ENCODE data around the gene RIMS4.

RIMS4 gene

DNA sequence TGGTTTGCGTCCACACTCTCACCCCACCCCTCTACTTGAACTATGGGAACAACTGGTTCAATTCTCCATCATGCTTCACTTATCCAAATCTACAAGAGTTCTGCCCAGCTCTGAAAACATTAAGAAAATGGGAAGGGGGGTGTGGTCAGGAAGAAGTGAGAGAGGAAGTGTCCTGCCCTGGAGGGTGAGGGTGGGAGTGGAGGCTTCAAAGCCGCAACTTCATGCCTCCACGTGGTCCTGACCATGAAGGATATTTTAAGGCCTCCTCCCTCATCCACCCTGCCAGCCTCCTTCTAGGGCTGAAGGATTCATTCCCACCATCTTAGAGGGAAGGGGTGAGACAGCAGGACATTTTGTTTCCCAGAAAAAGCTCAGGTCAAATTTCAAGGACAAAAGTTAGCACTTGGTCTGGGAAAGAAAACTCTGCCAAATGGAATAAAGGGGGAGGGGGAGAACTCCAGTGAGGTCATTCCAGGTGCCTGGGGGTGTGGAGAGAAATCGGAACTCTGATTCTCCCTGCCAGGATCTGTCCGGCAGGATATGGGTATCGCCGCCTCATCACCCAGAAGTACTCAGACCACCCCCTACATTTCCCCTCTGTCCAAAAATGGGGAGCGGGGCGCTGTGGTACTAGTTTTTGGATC, 4.9 kb downstream of the RIMS4 start:
- H3K4me1 ChIP-seq (ENCODE audit: control insufficient read depth, insufficient read depth, low read length), result no peaks in the 10 kb centered on the region
- H3K27me3 ChIP-seq (ENCODE audit: control insufficient read depth, insufficient read depth, low read length), result peaks cover 39% of the 10 kb centered on the region
- H3K4me3 ChIP-seq (ENCODE audit: low read length), result no peak overlapping the region
- H3K36me3 ChIP-seq (ENCODE audit: control insufficient read depth, insufficient read depth, low read length), result no peaks in the 10 kb centered on the region
- no peak overlapping the region for H3K9ac ChIP-seq (ENCODE audit: low read length)
- no peaks in the 10 kb centered on the region for H3K9me3 ChIP-seq (ENCODE audit: control insufficient read depth, low read length)

DNA sequence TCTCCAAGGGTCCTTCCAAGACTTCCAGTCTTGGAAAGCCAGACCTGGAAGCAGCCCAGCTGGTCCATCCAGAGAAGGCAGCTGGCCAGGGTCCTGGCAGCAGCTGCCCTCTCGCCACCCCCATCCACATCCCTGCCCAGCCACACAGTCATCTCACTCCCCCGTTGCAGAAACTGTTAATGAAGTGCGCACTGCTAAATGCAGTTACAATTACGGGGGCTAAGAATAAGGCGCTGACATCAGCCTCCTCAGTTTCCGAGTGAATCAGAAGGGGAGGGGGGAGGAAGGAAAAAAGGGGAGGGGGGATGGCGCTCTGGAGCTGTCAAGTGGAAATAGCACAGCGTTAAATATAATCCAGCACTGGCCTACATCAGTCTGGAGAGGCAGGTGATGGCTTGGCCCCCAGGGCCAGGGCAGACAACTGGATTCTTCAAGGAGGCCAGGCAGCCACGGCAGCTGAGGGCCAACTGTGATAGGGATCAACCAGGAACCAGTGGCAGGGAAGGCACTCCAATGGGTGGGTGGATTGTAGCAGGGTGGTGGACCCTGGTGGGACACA, 6.9 kb downstream of the RIMS4 start:
- Histone ChIP-seq H3K36me3 (ENCODE audit: control insufficient read depth, insufficient read depth, low read length) (no peaks in the 10 kb centered on the region), H3K9ac (ENCODE audit: low read length) (no peak overlapping the region), H3K4me1 (ENCODE audit: control insufficient read depth, insufficient read depth, low read length) (no peaks in the 10 kb centered on the region), H3K9me3 (ENCODE audit: control insufficient read depth, low read length) (no peaks in the 10 kb centered on the region), H3K27me3 (ENCODE audit: control insufficient read depth, insufficient read depth, low read length) (peaks cover 24% of the 10 kb centered on the region), H3K4me3 (ENCODE audit: low read length) (no peak overlapping the region)

DNA sequence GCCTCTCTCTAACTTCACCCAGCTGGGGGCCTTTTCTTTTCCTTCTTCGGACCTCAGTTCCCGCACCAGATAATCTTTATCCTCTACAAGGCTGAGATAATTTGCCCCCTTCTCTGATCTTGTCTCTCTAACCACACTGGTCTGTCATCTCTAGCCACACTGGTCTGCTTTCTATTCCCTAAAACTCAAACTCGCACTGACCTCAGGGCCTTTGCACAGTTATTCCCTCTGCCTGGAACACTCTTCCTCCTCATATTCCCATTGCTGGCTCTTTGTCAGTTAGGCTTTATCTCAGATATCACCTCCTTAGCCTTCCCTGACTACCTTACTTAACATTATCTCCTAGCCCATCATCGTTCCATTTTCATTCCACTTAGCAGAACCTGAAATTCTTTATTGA, 7.6 kb downstream of the RIMS4 start:
- no peak overlapping the region for H3K9ac ChIP-seq (ENCODE audit: low read length)
- no peaks in the 10 kb centered on the region for H3K36me3 ChIP-seq (ENCODE audit: control insufficient read depth, insufficient read depth, low read length)
- H3K27me3 ChIP-seq (ENCODE audit: control insufficient read depth, insufficient read depth, low read length), result peaks cover 16% of the 10 kb centered on the region
- H3K4me1 ChIP-seq (ENCODE audit: control insufficient read depth, insufficient read depth, low read length), result no peaks in the 10 kb centered on the region
- H3K4me3 ChIP-seq (ENCODE audit: low read length), result no peak overlapping the region
- H3K9me3 ChIP-seq (ENCODE audit: control insufficient read depth, low read length), result no peaks in the 10 kb centered on the region

DNA sequence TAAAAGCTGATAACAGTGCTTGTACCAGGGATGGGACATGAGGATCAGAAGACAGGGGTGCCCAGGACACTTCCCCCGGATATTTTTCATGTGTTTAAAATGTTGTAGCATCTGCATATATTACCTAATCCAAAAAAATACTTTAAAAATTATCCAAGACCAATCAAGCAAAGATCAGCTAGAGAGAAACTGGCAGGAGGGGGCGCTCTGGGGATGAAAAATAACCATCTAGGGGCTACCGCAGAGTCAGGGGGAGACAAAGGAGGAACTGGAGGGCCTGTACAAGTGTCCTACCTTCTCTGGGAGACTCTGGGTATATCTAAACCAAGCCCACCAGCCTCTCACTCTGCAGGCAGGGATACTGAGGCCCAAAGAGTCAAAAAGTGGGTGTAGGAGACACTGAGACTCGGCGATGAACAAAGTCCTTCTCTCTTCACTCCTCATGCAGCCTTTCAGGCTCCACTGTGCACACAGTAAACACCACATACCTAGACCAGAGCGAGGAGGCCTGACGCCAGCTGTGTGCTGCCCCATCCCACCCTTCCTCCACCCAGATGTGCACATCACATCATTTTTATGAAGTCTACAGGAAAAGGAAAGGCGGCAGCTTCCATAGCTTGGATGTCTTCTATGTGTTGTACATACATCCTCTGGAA, 9.8 kb downstream of the RIMS4 start:
- Histone ChIP-seq H3K9ac (ENCODE audit: low read length) (no peak overlapping the region), H3K4me1 (ENCODE audit: control insufficient read depth, insufficient read depth, low read length) (no peaks in the 10 kb centered on the region), H3K4me3 (ENCODE audit: low read length) (no peak overlapping the region), H3K9me3 (ENCODE audit: control insufficient read depth, low read length) (no peaks in the 10 kb centered on the region), H3K36me3 (ENCODE audit: control insufficient read depth, insufficient read depth, low read length) (no peaks in the 10 kb centered on the region), H3K27me3 (ENCODE audit: control insufficient read depth, insufficient read depth, low read length) (no peaks in the 10 kb centered on the region)

DNA sequence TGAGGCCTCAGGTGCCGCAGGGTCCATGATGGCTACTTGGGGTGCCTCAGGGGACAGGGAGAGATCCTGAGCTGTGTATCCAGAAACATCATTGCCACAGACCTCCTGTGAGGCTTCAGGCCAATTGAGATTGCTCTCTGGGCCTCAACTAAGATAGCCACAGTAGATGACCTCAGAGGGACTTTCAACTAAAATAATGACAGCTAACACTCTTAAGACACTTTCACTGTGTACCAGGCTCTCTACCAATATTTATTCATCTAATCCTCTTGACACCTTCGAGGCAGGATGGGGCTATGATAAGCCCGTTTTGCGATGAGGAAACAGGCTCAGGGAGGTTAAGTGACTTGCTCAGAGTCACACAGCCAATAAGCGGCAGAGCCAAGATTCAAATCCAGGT, 10.7 kb downstream of the RIMS4 start:
- no peak overlapping the region for H3K4me3 ChIP-seq (ENCODE audit: low read length)
- no peaks in the 10 kb centered on the region for H3K4me1 ChIP-seq (ENCODE audit: control insufficient read depth, insufficient read depth, low read length)
- no peaks in the 10 kb centered on the region for H3K9me3 ChIP-seq (ENCODE audit: control insufficient read depth, low read length)
- no peaks in the 10 kb centered on the region for H3K36me3 ChIP-seq (ENCODE audit: control insufficient read depth, insufficient read depth, low read length)
- H3K9ac ChIP-seq (ENCODE audit: low read length), result no peak overlapping the region
- H3K27me3 ChIP-seq (ENCODE audit: control insufficient read depth, insufficient read depth, low read length), result no peaks in the 10 kb centered on the region

DNA sequence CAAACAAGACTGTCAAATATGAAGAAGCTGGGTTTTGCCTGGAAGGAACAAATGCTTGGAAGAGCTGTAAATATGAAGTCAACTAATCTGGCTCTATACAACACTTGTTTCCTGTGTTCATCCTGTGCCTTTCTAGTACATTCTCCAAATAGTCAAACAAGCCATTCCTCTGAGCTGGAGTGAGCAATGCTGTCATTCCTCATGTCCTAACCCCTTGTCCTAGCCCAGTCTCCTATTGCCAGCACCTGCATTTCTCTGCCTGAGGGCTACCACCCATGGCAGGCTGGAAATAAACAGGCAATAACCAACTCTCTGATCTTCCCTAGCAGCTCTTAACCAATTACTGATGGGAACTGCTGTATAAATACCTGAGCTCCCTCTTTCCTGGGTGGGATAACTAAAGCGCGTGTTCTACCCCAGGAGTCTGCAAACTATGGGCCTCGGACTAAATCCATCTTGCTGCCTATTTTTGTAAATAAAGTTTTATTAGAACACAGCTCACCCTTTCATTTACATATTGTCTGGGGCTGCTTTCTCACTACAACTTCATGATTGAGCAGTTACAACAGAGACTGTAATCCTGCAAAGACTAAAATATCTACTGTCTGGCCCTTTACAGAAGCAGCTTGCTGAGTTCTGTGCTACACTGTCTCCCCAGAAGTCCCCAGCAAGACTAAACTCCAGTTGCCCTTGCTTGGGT, 13.4 kb downstream of the RIMS4 start:
- H3K9me3 ChIP-seq (ENCODE audit: control insufficient read depth, low read length), result no peaks in the 10 kb centered on the region
- no peaks in the 10 kb centered on the region for H3K27me3 ChIP-seq (ENCODE audit: control insufficient read depth, insufficient read depth, low read length)
- H3K9ac ChIP-seq (ENCODE audit: low read length), result no peak overlapping the region

DNA sequence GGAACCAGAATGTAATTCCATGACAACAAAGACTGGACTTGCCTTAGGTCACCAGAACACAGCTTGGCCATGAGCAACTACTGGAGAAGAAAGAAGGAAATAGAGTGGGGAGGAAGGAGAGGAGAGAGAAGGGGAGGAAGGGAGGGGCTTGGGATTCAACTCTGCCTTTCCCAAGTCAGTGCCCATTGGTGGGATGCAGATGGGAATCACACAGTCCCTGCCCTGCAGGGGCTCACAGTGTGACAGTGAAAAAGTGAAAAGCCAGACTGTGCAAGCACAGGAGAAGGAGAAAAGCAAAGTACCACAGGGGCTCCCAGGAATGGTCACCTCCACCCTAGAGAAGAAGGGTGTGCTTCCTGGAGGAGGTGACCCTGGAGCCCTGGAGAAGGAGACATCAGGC, 14.0 kb downstream of the RIMS4 start:
- H3K9me3 ChIP-seq (ENCODE audit: control insufficient read depth, low read length), result no peaks in the 10 kb centered on the region
- no peaks in the 10 kb centered on the region for H3K36me3 ChIP-seq (ENCODE audit: control insufficient read depth, insufficient read depth, low read length)
- no peak overlapping the region for H3K9ac ChIP-seq (ENCODE audit: low read length)
- H3K4me3 ChIP-seq (ENCODE audit: low read length), result no peak overlapping the region
- H3K27me3 ChIP-seq (ENCODE audit: control insufficient read depth, insufficient read depth, low read length), result no peaks in the 10 kb centered on the region
- no peaks in the 10 kb centered on the region for H3K4me1 ChIP-seq (ENCODE audit: control insufficient read depth, insufficient read depth, low read length)

More for the DNA sequence above, 13.4 kb downstream of the RIMS4 start:
- Histone ChIP-seq H3K4me3 (ENCODE audit: low read length) (no peak overlapping the region), H3K36me3 (ENCODE audit: control insufficient read depth, insufficient read depth, low read length) (no peaks in the 10 kb centered on the region), H3K4me1 (ENCODE audit: control insufficient read depth, insufficient read depth, low read length) (no peaks in the 10 kb centered on the region)

DNA sequence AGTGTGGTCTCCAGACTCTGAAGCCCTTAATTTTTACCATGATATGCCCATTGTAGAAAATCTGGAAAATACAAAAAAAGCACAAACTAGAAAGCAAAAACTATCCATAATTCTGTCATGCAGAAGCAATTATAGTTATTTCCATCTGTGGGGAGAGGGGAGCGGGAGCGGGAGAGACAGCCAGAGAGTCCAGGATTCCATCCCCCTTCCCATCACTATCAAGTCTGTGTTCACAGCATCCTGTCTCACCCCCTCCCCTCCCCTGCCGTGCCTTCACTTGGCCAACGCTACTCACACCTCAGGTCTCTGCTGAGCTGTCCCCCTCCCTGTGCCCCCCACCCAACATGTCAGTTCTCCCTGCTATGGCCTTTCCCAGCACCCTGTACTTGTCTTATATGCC, 14.5 kb downstream of the RIMS4 start:
- Histone ChIP-seq H3K4me1 (ENCODE audit: control insufficient read depth, insufficient read depth, low read length) (no peaks in the 10 kb centered on the region), H3K4me3 (ENCODE audit: low read length) (no peak overlapping the region), H3K36me3 (ENCODE audit: control insufficient read depth, insufficient read depth, low read length) (no peaks in the 10 kb centered on the region), H3K9ac (ENCODE audit: low read length) (no peak overlapping the region), H3K27me3 (ENCODE audit: control insufficient read depth, insufficient read depth, low read length) (no peaks in the 10 kb centered on the region), H3K9me3 (ENCODE audit: control insufficient read depth, low read length) (no peaks in the 10 kb centered on the region)

DNA sequence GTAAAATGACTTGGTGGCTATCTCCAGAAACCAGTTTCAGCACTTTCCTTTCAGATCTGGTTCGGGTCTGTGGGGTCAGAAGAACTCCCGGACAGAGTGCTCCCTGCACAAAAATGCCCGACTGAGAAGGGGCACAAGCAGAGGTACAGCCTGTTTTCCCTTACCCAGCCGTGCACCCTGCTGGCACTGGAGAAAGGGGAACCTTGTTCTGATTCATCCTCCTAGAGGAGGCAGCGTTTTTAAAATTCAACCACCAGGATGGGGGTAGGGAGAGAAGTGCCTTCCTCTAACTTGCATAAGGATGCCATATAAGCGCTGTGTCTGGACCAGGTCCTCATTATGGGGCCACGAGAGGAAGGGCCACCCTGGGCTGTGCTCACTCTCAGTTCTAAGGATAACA, 17.6 kb downstream of the RIMS4 start:
- Histone ChIP-seq H3K4me3 (ENCODE audit: low read length) (no peak overlapping the region), H3K27me3 (ENCODE audit: control insufficient read depth, insufficient read depth, low read length) (no peaks in the 10 kb centered on the region), H3K9me3 (ENCODE audit: control insufficient read depth, low read length) (no peaks in the 10 kb centered on the region)

DNA sequence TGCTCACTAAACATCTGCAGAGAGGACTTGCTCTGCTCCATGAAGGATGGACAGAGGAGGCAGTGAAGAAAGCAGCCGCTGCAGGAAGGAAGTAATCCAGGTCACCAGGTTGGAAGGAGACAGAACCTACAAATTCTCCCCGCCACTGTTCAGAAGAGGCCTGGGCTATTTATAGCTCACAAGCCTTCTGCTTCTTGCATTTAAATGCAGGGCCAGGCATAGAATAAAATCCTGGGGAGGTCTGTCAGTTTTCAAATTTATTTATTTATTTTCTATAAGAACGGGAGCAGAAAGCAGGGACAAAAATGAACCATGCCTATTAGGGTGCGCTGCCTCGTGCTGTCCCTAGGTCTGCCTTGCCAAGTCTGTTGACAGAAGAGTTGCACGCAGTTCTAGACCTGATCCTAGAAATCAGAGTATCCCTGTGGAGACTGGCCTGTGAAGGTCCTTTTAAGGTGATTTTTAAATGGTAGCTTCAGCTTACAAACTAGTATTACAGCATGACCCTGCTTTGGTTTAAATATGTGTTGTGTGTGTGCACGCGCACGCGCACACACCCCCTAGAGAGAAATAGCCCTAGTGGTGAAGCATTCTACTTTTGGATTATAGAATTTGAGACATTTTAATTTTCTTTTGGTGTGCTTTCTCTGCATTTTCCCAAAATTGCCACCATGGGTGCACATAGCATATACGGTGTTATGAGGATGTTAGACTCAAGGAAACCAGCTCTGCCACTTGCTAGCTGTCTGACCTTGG, 19.5 kb downstream of the RIMS4 start:
- no peak overlapping the region for H3K4me3 ChIP-seq (ENCODE audit: low read length)
- H3K27me3 ChIP-seq (ENCODE audit: control insufficient read depth, insufficient read depth, low read length), result no peaks in the 10 kb centered on the region
- H3K36me3 ChIP-seq (ENCODE audit: control insufficient read depth, insufficient read depth, low read length), result no peaks in the 10 kb centered on the region
- no peak overlapping the region for H3K9ac ChIP-seq (ENCODE audit: low read length)
- no peaks in the 10 kb centered on the region for H3K9me3 ChIP-seq (ENCODE audit: control insufficient read depth, low read length)
- no peaks in the 10 kb centered on the region for H3K4me1 ChIP-seq (ENCODE audit: control insufficient read depth, insufficient read depth, low read length)

More for the DNA sequence above, 17.6 kb downstream of the RIMS4 start:
- H3K36me3 ChIP-seq (ENCODE audit: control insufficient read depth, insufficient read depth, low read length), result no peaks in the 10 kb centered on the region
- H3K9ac ChIP-seq (ENCODE audit: low read length), result no peak overlapping the region
- H3K4me1 ChIP-seq (ENCODE audit: control insufficient read depth, insufficient read depth, low read length), result no peaks in the 10 kb centered on the region

DNA sequence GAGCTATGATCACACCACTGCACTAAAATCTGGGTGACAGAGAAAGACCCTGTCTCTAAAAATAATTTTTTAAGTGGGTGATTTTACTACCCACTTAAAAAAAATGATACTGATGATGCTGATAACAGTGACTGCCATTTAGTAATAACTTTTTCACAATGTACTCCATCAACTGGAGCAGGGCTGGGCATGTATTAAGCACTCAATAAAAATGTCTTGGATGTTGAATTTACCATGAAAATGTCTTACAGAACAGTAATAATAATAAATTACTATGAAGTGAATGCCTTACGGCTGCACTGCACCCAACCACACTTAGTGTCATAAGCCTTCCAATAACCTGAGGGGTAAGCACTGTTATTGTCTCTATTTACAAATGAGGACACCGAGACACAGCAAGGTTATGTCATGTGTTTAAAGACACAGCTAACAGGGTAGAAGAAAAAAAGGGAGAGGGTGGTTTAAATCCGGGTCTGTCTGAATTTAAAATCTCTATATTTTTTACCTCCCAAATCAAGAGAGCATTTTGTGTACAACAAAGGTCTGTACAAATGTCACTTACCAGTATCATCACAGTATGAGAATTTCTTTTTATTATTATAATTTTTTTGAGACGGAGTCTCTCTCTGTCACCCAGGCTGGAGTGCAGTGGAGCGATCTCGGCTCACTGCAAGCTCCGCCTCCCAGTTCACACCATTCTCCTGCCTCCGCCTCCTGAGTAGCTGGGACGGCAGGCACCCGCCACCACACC, 21.5 kb downstream of the RIMS4 start:
- Histone ChIP-seq H3K9me3 (ENCODE audit: control insufficient read depth, low read length) (no peaks in the 10 kb centered on the region), H3K4me1 (ENCODE audit: control insufficient read depth, insufficient read depth, low read length) (no peaks in the 10 kb centered on the region), H3K36me3 (ENCODE audit: control insufficient read depth, insufficient read depth, low read length) (no peaks in the 10 kb centered on the region), H3K9ac (ENCODE audit: low read length) (no peak overlapping the region), H3K27me3 (ENCODE audit: control insufficient read depth, insufficient read depth, low read length) (peaks cover 7% of the 10 kb centered on the region), H3K4me3 (ENCODE audit: low read length) (no peak overlapping the region)

Data from mucosa of stomach (tissue), 1 donor.